Kidney (tissue), 14 donors: Measurements from ENCODE around the gene APBB2. TPM values are rescaled to one million over a fixed set of nuclear protein-coding genes. Genes with fewer than 3 reads are reported as not detected.

Experiments used
- DNase-seq, 5 donors: peaks; one replicate each; pipeline ENCODE4 v3.0.0-alpha.2; 2013 to 2020
- FAIRE-seq: peaks from 2 replicates; lab custom pipeline; 2012; peaks lifted over from hg19 to GRCh38; lab: Jason Lieb, UNC
- H3K27ac ChIP-seq, 2 donors: one replicate each; pipeline ENCODE4 v1.7.0; 2013; ENCODE audit warnings: low read depth in 2 of 2, low read length in 2 of 2, inconsistent platforms in 1 of 2
- H3K27me3 ChIP-seq: one replicate; pipeline ENCODE4 v1.7.1; 2013; ENCODE audit warnings: low read length, inconsistent platforms; ENCODE audit not compliant: control insufficient read depth, insufficient read depth
- H3K36me3 ChIP-seq, 3 donors: one replicate each; pipeline versions ENCODE4 v1.7.0 to v1.7.1; 2013; ENCODE audit warnings: low read length in 3 of 3, control low read depth in 1 of 3, inconsistent platforms in 1 of 3; ENCODE audit not compliant: insufficient read depth in 3 of 3, control insufficient read depth in 2 of 3
- H3K4me1 ChIP-seq, 3 donors: one replicate each; pipeline versions ENCODE4 v1.7.0 to v1.7.1; 2013; ENCODE audit warnings: low read length in 3 of 3, inconsistent platforms in 1 of 3, low read depth in 1 of 3; ENCODE audit not compliant: control insufficient read depth in 2 of 3, insufficient read depth in 2 of 3
- H3K4me3 ChIP-seq, 3 donors: one replicate each; pipeline versions ENCODE4 v1.7.0 to v1.8.1; 2013; ENCODE audit warnings: low read length in 3 of 3, control low read depth in 1 of 3, inconsistent platforms in 1 of 3
- H3K9ac ChIP-seq, 3 donors: one replicate each; pipeline versions ENCODE4 v1.7.0 to v1.7.1; 2013; ENCODE audit warnings: low read length in 3 of 3, control low read depth in 1 of 3, inconsistent platforms in 1 of 3
- H3K9me3 ChIP-seq, 3 donors: one replicate each; pipeline versions ENCODE4 v1.7.0 to v1.7.1; 2013; ENCODE audit warnings: low read length in 3 of 3, control low read depth in 1 of 3, inconsistent platforms in 1 of 3; ENCODE audit not compliant: control insufficient read depth in 2 of 3, insufficient read depth in 1 of 3
- CTCF ChIP-seq: IDR thresholded peaks from 3 replicates; pipeline ENCODE4 v1.5.1; 2012; ENCODE audit warnings: mild to moderate bottlenecking, moderate library complexity, borderline replicate concordance; ENCODE audit not compliant: insufficient read depth; ENCODE audit errors: extremely low read depth
- intact Hi-C: fragments of 100-400 bp; cut with DNase I; formaldehyde crosslinking; loops from one replicate; pipeline ENCODE4 v1.11.1; 2022
- polyA plus RNA-seq: library from polyadenylated mRNA; stranded (reverse); fragments of 350-450 nt; fragmentation: Illumina TruSeq; extraction: RNeasy Lipid Tissue Mini Kit (QIAGEN cat#74804); gene quantifications from one replicate; pipeline ENCODE4 v1.2.3, GENCODE V29; 2014; ENCODE audit warnings: low read depth, low replicate concordance; ENCODE audit not compliant: insufficient read depth
- total RNA-seq: library from RNA; stranded (reverse); fragmentation: NEBNext Ultra II Directional; extraction: Animal tissue kit (Norgen Biotek cat#: 25700); gene quantifications from one replicate; pipeline ENCODE4 v1.2.1, GENCODE V29; 2021
- donor health status: control.
- donor health status: control.
- donor health status: control.
- donor health status: control.
- donor health status: control.
- donor health status: DM: yes; HTN: yes; CAD: no.
- donor health status: Normal renal cell carcinoma (clear cell type).

Gene APBB2
- total and polyA plus RNA-seq, 2 donors from 2014 or later = 13.4 to 65.6 TPM

DNA sequence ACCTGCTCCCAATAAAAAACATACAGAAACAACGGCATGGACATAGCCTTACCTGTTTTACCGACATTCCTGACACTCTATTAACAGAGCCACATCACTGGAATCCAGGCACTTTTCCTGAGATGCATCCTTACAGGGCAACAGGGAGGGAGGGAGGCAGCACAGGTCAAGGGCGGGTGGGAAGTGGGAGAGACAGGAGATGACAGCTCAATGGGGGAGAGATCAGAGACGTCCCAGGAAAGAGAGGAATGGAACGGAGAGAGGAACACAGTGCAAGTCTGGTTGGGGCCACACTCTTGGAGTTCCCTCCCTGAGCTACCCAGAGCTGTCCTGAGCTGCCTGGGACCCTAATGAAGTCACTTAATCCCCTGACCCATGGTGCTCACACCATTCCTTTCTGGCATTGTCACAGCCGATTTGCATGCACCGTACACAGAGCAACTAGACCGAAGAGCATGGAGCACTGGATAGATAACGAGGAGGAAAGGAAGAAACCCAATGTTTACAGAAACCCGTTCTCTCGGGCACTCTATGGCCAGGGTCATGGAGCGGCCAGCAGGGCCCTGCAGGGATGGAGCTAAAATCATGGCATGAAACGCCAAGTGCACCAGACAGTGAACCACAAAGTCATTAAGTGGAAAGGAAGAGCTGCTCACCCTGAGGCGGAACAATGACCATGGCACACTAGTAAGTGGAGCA is 371.5 kb downstream of the APBB2 start:
- no peak overlapping the region for H3K27ac ChIP-seq

DNA sequence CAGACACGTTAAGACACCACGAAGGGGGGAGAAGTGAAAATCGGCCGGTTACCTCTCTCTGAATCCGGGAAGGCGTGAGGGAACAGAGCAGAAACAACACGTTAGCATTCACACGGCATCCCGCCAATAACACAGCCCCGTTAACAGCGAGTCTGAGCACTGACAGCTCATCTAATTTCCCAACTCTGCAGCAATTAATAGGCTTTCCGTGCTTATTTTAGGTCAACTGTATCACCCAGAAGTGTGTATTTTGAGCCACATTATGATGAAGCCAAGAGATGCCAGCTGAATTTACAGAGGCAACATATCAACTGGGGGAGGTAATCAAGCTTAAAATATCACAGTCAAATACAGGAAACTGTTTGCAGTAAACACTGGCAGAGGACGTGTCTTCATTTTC is 372.0 kb downstream of the APBB2 start:
- Histone ChIP-seq H3K4me1 (peaks cover 3 to 9% (median 3%) of the 10 kb centered on the region in 3 donors), H3K27ac (no peak overlapping the region), H3K9me3 (no peaks in the 10 kb centered on the region), H3K36me3 (no peaks in the 10 kb centered on the region), H3K27me3 (no peaks in the 10 kb centered on the region), H3K4me3 (no peak overlapping the region), H3K9ac (no peak overlapping the region)
- intact Hi-C loops = no loop called here
- no peak for TF ChIP-seq CTCF
- DNase-seq = no peak
- FAIRE-seq = no peak

More for the DNA sequence above, 371.5 kb downstream of the APBB2 start:
- Histone ChIP-seq H3K4me1 (peaks cover 3 to 9% (median 3%) of the 10 kb centered on the region in 3 donors), H3K4me3 (no peak overlapping the region), H3K9ac (no peak overlapping the region), H3K36me3 (no peaks in the 10 kb centered on the region), H3K27me3 (no peaks in the 10 kb centered on the region), H3K9me3 (no peaks in the 10 kb centered on the region)
- FAIRE-seq = no peak
- TF ChIP-seq CTCF = no peak
- intact Hi-C loops = no loop called here
- peak in 3 of 5 donors; percentile 31 to 43 (median 32) for DNase-seq

DNA sequence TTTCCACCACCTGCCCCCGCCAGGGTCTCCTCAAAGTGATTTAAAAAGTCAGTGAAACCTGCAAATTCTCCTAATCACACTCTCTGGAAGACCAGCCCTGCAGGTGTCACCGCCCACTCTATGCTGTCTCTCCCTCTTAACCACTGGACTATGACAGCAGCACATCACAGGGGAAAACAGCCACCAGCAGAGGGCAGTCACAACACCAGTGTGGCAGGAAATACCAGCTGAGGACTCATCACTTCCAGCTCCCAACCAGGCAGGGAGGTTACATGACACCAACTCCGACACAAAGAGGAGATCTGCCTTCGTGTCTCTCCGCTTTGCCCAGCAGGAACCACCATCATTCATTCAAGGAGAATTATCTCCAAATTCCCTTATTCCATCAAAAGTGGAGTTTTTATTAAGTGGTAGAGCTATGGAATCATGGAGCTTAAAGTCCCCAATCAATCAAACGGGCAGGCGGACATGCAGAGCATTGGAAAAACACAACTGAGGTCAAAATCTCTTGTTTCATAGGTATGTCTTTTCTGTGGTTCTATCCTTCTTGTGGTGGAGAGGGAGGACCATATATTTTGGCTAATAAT is 373.3 kb downstream of the APBB2 start:
- Histone ChIP-seq H3K27ac (peak overlapping the region in 1 of 2 donors; percentile 12), H3K27me3 (no peaks in the 10 kb centered on the region), H3K9ac (no peak overlapping the region), H3K4me3 (no peak overlapping the region), H3K9me3 (no peaks in the 10 kb centered on the region), H3K4me1 (peaks cover 3 to 9% (median 3%) of the 10 kb centered on the region in 3 donors), H3K36me3 (no peaks in the 10 kb centered on the region)
- FAIRE-seq = no peak
- TF ChIP-seq CTCF = peak; percentile 75
- intact Hi-C loops = no loop called here
- DNase-seq = peak; percentile 79 to 94 (median 92)
